A549 treated with AZD9567 at 1 μM for 4 hours (cell line): ENCODE data around the gene DHRS9. TPM values are rescaled to one million over a fixed set of nuclear protein-coding genes. Genes with fewer than 3 reads are reported as not detected.

ENCODE experiments used
- total RNA-seq: library from RNA; stranded (reverse); fragments of 200-300 nt; extraction: Qiagen RNA extraction; gene quantifications from 5 replicates; pipeline ENCODE4 v1.2.3, GENCODE V29; 2022; ENCODE audit not compliant: insufficient read depth

Gene DHRS9
- total RNA-seq = 1.7 to 3.7 TPM (median 2.1 TPM) in 5 replicates

DNA sequence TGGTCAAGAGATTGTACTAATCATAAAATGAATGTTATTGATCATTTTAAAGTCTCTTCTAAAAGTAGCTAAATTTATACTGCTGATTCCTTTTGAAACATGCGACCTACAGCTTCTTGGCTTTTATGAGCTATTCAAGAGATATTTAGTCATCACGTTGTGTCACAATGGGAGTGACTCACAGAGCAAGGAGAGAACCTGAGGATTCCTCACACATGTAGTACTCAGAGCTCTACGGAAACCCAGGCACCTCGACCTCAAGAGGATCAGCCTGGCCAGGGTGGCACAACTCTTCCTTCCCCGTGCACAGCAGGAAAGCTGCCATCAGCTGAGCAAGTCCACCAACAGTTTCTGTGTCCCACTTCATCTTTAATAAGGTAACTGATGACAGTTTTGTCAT, at the start of gene DHRS9:
Gene DHRS9 (plus strand): TSS at position 223 of the 400 bp plus-strand sequence. CDS start 12,019 bp downstream, outside the sequence.

GRCh38 chr2:169031202-169031601, 38.2 kb upstream of the DHRS9 start, which contains the start of gene ABCB11:
Gene ABCB11 (minus strand): TSS chr2:169031324. CDS start chr2:169018125, 13,199 bp downstream.

Other genes with a start within 250 kb of the DHRS9 start
- gene SPC25, start 179.1 kb upstream of the DHRS9 start, total RNA-seq = 15.0 to 25.6 TPM (median 18.8 TPM) in 5 replicates
- gene G6PC2, start 168.3 kb upstream of the DHRS9 start, total RNA-seq = not detected in 5 replicates
- gene ABCB11, start 38.2 kb upstream of the DHRS9 start, total RNA-seq = 0.01 to 0.02 TPM in 2 of 5 replicates, not detected in the others